A673 (cell line): ENCODE data around the gene ZNF445. TPM values are rescaled to one million over a fixed set of nuclear protein-coding genes. Genes with fewer than 3 reads are reported as not detected.

Experiments
- BruUV-seq: library from RNA; stranded (reverse); fragments of 400-500 nt; replicated peaks from 2 replicates; lab custom pipeline; 2021; lab: Mats Ljungman, UMichigan
- CTCF ChIA-PET: fragments of 300-600 bp; sonication (Branson Sonifier 250); formaldehyde crosslinking; loops from one replicate; lab custom pipeline; 2022; ENCODE audit warnings: antibody characterized with exemption; lab: Charles Lee
- POLR2A ChIA-PET: fragments of 300-600 bp; sonication (Branson Sonifier 250); formaldehyde crosslinking; loops from one replicate; lab custom pipeline; 2022; ENCODE audit warnings: antibody characterized with exemption; ENCODE audit not compliant: low non-redundant PET; lab: Charles Lee
- DNase-seq: peaks from one replicate; pipeline ENCODE4 v3.0.0-alpha.2; 2015; ENCODE audit warnings: low spot score
- H3K27ac ChIP-seq: fragments of 200-600 bp; sonication (generic); 2 replicates; pipeline ENCODE4 v1.5.1; 2016; ENCODE audit warnings: mixed run types, low read depth, mild to moderate bottlenecking, mixed read lengths, antibody characterized with exemption, low read length; ENCODE audit not compliant: poor library complexity, severe bottlenecking
- H3K27me3 ChIP-seq: fragments of 200-600 bp; sonication (generic); replicated peaks from 2 replicates; pipeline ENCODE4 v1.6.1; 2017; ENCODE audit warnings: mixed run types, low read depth, mild to moderate bottlenecking, mixed read lengths, antibody characterized with exemption, low read length; ENCODE audit not compliant: insufficient read depth, poor library complexity
- H3K36me3 ChIP-seq: fragments of 200-600 bp; sonication (generic); 2 replicates; pipeline ENCODE4 v1.6.1; 2016; ENCODE audit warnings: mixed run types, mild to moderate bottlenecking, mixed read lengths, antibody characterized with exemption, low read length; ENCODE audit not compliant: insufficient read depth, poor library complexity, severe bottlenecking
- H3K4me1 ChIP-seq: fragments of 200-600 bp; sonication (generic); 2 replicates; pipeline ENCODE4 v1.6.1; 2017; ENCODE audit warnings: mixed run types, mild to moderate bottlenecking, mixed read lengths, antibody characterized with exemption, low read length; ENCODE audit not compliant: insufficient read depth, poor library complexity, severe bottlenecking
- H3K4me3 ChIP-seq: fragments of 200-600 bp; sonication (generic); 2 replicates; pipeline ENCODE4 v1.5.1; 2016; ENCODE audit warnings: low read depth, mixed run types, mild to moderate bottlenecking, mixed read lengths, low read length; ENCODE audit not compliant: poor library complexity, severe bottlenecking
- H3K9me3 ChIP-seq: fragments of 200-600 bp; sonication (generic); 2 replicates; pipeline ENCODE4 v1.6.1; 2016; ENCODE audit warnings: mixed run types, low read depth, mild to moderate bottlenecking, mixed read lengths, antibody characterized with exemption, low read length; ENCODE audit not compliant: poor library complexity, severe bottlenecking
- EZH2 ChIP-seq: fragments of 200-600 bp; sonication (generic); IDR thresholded peaks from 2 replicates; pipeline ENCODE4 v1.6.1; 2017; ENCODE audit warnings: borderline replicate concordance, low read depth, mild to moderate bottlenecking, mixed read lengths, antibody characterized with exemption, low read length; ENCODE audit not compliant: poor library complexity, severe bottlenecking
- intact Hi-C: fragments of 100-400 bp; cut with micrococcal nuclease; formaldehyde crosslinking; loops from one replicate; pipeline ENCODE4 v1.10.0; 2022; ENCODE audit not compliant: unreplicated experiment
- total RNA-seq: library from RNA; stranded (reverse); gene quantifications from 2 replicates; pipeline ENCODE4 v1.2.3, GENCODE V29; 2021
- TF ChIP-seq, protein P1 (sequence below): fragments of 300-800, 200-600 bp; sonication (generic); conservative IDR thresholded peaks from 2 replicates; pipeline ENCODE4 v1.5.1; 2017; ENCODE audit warnings: low read depth, mild to moderate bottlenecking, antibody characterized with exemption, low read length, moderate library complexity, mixed read lengths

The ZNF445 gene
- total RNA-seq, 1 experiment from 2014 or later = 18.6 TPM

DNA sequence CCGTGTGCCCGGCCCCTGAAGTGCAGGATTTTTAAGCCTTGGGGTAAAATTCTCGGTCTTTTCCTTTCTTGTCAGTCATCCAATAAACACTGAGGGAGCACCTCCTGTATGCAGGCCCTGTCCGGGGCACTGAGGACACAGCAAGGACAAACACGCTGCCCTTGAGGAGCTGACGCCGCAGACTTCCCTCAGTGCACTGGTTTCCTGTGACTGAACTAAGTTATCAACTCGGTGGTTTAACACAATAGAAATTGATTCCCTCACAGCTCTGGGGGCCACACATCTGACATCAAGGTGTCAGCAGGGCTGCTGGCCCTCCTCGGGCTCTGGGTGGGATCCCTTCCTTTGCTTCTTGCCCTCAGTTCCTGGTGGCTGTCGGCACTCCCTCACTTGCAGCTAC lies 65.1 kb downstream of the ZNF445 start:
- no peak for DNase-seq
- ChIA-PET CTCF (no interaction called here), POLR2A (no interaction called here)
- TF ChIP-seq, protein P1, sequence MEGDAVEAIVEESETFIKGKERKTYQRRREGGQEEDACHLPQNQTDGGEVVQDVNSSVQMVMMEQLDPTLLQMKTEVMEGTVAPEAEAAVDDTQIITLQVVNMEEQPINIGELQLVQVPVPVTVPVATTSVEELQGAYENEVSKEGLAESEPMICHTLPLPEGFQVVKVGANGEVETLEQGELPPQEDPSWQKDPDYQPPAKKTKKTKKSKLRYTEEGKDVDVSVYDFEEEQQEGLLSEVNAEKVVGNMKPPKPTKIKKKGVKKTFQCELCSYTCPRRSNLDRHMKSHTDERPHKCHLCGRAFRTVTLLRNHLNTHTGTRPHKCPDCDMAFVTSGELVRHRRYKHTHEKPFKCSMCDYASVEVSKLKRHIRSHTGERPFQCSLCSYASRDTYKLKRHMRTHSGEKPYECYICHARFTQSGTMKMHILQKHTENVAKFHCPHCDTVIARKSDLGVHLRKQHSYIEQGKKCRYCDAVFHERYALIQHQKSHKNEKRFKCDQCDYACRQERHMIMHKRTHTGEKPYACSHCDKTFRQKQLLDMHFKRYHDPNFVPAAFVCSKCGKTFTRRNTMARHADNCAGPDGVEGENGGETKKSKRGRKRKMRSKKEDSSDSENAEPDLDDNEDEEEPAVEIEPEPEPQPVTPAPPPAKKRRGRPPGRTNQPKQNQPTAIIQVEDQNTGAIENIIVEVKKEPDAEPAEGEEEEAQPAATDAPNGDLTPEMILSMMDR = no peak
- TF ChIP-seq EZH2 = no peak
- Histone ChIP-seq H3K9me3 (no peaks in the 10 kb centered on the region), H3K36me3 (no peaks in the 10 kb centered on the region), H3K4me3 (no peak overlapping the region), H3K4me1 (no peaks in the 10 kb centered on the region), H3K27me3 (no peaks in the 10 kb centered on the region), H3K27ac (no peak overlapping the region)
- intact Hi-C loops = no loop called here
- BruUV-seq = no TSS peak

DNA sequence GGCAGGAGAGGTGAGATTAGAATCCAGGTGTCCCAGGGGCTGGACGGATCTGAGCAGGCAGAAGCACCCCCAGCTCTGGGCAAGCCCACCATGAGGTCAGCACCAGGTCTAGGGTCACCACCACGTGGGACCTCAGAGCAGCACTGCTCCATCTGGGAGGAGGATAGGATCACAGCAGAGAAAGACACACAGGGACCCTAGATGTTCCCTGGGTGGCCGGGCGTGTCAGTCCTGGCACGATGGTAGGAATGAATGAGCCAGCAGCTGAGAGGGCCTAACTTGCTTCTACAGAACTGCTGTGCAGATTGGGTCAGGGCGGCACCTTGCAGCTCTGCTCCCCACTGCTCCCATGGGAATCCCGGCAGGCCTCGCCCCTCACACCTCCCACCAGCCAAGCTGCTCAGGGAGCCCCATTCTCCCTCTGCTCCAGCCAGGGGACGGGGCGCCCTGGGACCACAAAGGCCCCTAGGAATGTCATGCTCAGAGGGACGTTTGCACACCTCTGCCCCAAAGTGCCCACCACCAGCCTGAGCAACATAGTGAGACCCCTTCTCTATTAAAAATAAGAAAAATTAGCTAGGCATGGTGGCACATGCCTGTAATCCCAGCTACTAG lies 66.3 kb downstream of the ZNF445 start:
- TF ChIP-seq EZH2 = no peak
- TF ChIP-seq, protein P1 = no peak
- no TSS peak for BruUV-seq
- intact Hi-C loops = no loop called here
- no peaks in the 10 kb centered on the region for H3K36me3 ChIP-seq
- no peak overlapping the region for H3K27ac ChIP-seq
- no peak for DNase-seq
- POLR2A ChIA-PET = no interaction called here
- no peak overlapping the region for H3K4me3 ChIP-seq
- no peaks in the 10 kb centered on the region for H3K27me3 ChIP-seq
- no peaks in the 10 kb centered on the region for H3K9me3 ChIP-seq
- H3K4me1 ChIP-seq = no peaks in the 10 kb centered on the region
- CTCF ChIA-PET = no interaction called here

DNA sequence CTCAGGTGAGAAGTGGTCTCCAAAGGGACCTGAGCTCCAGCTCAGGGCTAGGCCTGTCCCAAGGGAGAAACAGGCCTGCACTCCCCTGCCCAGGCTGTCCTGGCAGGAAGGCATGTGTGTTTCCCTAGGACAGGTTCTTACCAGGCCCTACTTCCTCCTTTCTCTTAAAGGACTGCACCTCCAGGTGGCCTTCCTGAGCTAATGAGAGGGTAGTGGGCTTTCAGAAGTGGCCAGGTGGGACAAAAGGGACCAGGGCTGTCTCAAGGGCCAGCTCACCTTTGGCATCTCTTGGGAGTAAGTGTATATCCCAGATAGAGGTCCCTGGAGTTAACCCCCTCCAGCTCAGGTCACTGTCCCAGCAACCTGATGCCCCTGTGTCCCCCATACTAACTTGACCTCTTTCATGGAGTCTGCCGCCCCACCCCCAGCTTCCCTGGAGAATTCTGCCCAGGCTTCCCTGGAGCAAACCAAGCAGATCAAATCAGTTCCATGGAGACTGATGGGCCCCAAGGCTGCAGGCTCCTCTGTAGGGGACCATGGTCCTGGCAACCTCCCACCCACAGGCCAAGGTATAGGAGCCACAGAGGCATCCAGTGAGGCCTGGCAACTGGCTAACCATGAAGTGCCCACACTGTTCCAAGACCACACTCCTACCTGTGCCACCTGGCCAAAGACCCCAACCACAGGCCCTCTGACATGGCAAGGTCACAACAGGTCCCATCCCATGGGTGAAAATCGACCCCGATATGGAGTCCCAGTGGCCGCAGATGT lies 67.6 kb downstream of the ZNF445 start:
- CTCF ChIA-PET = no interaction called here
- POLR2A ChIA-PET = no interaction called here
- no peak for DNase-seq
- H3K27me3 ChIP-seq = no peaks in the 10 kb centered on the region
- no peak for TF ChIP-seq EZH2
- TF ChIP-seq, protein P1 = no peak
- H3K27ac ChIP-seq = no peak overlapping the region
- intact Hi-C loops = no loop called here
- no peak overlapping the region for H3K4me3 ChIP-seq
- H3K4me1 ChIP-seq = no peaks in the 10 kb centered on the region
- no TSS peak for BruUV-seq
- no peaks in the 10 kb centered on the region for H3K9me3 ChIP-seq
- H3K36me3 ChIP-seq = no peaks in the 10 kb centered on the region
